ENCODE measurements around the gene SLC46A1.

DNA sequence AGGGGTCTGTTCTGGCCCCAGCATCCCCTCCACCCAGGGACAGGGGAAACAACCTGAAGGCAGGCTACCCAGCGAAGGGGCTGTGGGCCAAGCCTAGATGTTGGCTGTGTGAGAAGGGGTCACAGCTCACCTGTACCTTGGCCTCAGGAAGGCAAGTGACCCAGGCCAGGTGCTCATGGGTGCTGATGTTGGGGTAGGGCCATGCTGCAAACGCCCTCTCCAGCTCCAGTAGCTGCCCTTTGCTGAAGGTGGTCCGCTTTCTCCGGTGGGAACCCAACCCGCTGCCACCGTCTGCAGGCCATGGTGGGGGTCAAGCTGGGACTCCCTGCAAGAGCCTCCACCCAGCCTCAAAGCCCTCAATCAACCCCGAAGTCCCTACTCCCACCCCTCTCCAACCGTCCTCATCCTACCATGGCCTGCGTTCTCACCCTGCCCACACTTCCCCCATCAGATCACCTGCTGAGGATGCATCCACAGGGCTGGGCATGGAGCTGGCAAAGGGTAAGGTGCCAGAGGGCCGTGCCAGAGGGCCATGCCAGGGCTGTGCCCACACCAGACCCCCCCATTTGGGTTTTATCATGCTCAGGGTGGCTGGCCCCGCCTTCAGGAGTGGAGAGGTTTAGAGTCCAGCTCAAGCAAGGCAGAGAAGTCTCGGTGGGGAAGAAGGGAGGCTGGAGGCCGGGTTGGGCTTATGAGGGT is 41.2 kb downstream of the SLC46A1 start, which contains the start of gene SEBOX:
- TF ChIP-seq, protein P1, sequence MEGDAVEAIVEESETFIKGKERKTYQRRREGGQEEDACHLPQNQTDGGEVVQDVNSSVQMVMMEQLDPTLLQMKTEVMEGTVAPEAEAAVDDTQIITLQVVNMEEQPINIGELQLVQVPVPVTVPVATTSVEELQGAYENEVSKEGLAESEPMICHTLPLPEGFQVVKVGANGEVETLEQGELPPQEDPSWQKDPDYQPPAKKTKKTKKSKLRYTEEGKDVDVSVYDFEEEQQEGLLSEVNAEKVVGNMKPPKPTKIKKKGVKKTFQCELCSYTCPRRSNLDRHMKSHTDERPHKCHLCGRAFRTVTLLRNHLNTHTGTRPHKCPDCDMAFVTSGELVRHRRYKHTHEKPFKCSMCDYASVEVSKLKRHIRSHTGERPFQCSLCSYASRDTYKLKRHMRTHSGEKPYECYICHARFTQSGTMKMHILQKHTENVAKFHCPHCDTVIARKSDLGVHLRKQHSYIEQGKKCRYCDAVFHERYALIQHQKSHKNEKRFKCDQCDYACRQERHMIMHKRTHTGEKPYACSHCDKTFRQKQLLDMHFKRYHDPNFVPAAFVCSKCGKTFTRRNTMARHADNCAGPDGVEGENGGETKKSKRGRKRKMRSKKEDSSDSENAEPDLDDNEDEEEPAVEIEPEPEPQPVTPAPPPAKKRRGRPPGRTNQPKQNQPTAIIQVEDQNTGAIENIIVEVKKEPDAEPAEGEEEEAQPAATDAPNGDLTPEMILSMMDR (IDR thresholded peaks at IDR 0.05; ENCODE audit: insufficient read depth, low read length, poor library complexity, severe bottlenecking): no peak
- TF ChIP-seq EZH2phosphoT487 (conservative IDR thresholded peaks at IDR 0.05; ENCODE audit: low read length): no peak
